Measurements from ENCODE around the gene SMIM44. TPM values are rescaled to one million over a fixed set of nuclear protein-coding genes. Genes with fewer than 3 reads are reported as not detected.

SMIM44 gene
- total RNA-seq, 4 donors from 2014 or later = not detected

- no peak for DNase-seq
- intact Hi-C loops (cut with DNase I) = no loop called here
- TF ChIP-seq CTCF (IDR thresholded peaks at IDR 0.05) = no peak
- no peak for TF ChIP-seq POLR2A (IDR thresholded peaks at IDR 0.05)
- WGBS, 2 donors = 95 to 96% methylated on average over 17 of the region's 18 CpGs
- Histone ChIP-seq H3K9me3 (no peaks in the 10 kb centered on the region), H3K27me3 (no peaks in the 10 kb centered on the region), H3K27ac (no peak overlapping the region), H3K4me3 (replicated peaks in 1 of 3) (no peak overlapping the region), H3K36me3 (peaks cover 25 to 35% of the 10 kb centered on the region in 2 donors), H3K4me1 (peaks cover 4 to 5% of the 10 kb centered on the region in 2 donors)
Measured at GRCh38 chr19:3494559-3494958, 11.3 kb upstream of the SMIM44 start.

- intact Hi-C loops (cut with DNase I) = no loop called here
- no peak for TF ChIP-seq CTCF (IDR thresholded peaks at IDR 0.05)
- no peak for TF ChIP-seq POLR2A (IDR thresholded peaks at IDR 0.05)
- no peak for DNase-seq
- no peaks in the 10 kb centered on the region for H3K9me3 ChIP-seq
- no peaks in the 10 kb centered on the region for H3K27me3 ChIP-seq
- H3K36me3 ChIP-seq = peaks cover 25 to 35% of the 10 kb centered on the region in 2 donors
- H3K4me3 ChIP-seq (replicated peaks in 1 of 3) = no peak overlapping the region
- no peak overlapping the region for H3K27ac ChIP-seq
- H3K4me1 ChIP-seq = no peaks in the 10 kb centered on the region
- 79 to 81% methylated on average over 7 to 9 of the region's 15 CpGs for WGBS, 2 donors
Measured at GRCh38 chr19:3494051-3494450, 10.8 kb upstream of the SMIM44 start.

GRCh38 chr19:3493651-3494050 lies 10.4 kb upstream of the SMIM44 start:
- TF ChIP-seq POLR2A (IDR thresholded peaks at IDR 0.05) (no peak), CTCF (IDR thresholded peaks at IDR 0.05) (no peak)
- Histone ChIP-seq H3K36me3 (peaks cover 25 to 35% of the 10 kb centered on the region in 2 donors), H3K27ac (no peak overlapping the region), H3K4me1 (no peaks in the 10 kb centered on the region), H3K27me3 (no peaks in the 10 kb centered on the region), H3K4me3 (replicated peaks in 1 of 3) (no peak overlapping the region), H3K9me3 (no peaks in the 10 kb centered on the region)
- no peak for DNase-seq
- 95% methylated on average over 14 of the region's 14 CpGs for WGBS, 2 donors
- intact Hi-C loops (cut with DNase I) = no loop called here

GRCh38 chr19:3492919-3493318 lies 9.7 kb upstream of the SMIM44 start:
- WGBS, 2 donors = 94 to 95% methylated on average over 16 of the region's 16 CpGs
- Histone ChIP-seq H3K36me3 (peaks cover 25 to 35% of the 10 kb centered on the region in 2 donors), H3K27ac (no peak overlapping the region), H3K4me1 (no peaks in the 10 kb centered on the region), H3K9me3 (no peaks in the 10 kb centered on the region), H3K27me3 (no peaks in the 10 kb centered on the region), H3K4me3 (replicated peaks in 1 of 3) (no peak overlapping the region)
- TF ChIP-seq POLR2A (IDR thresholded peaks at IDR 0.05) = no peak
- no peak for TF ChIP-seq CTCF (IDR thresholded peaks at IDR 0.05)
- intact Hi-C loops (cut with DNase I) = no loop called here
- DNase-seq = no peak

GRCh38 chr19:3492131-3492839 lies 9.0 kb upstream of the SMIM44 start:
- peaks cover 25 to 35% of the 10 kb centered on the region in 2 donors for H3K36me3 ChIP-seq
- H3K4me1 ChIP-seq = no peaks in the 10 kb centered on the region
- H3K27ac ChIP-seq = no peak overlapping the region
- no peak for DNase-seq
- intact Hi-C loops (cut with DNase I) = no loop called here
- H3K9me3 ChIP-seq = no peaks in the 10 kb centered on the region
- no peaks in the 10 kb centered on the region for H3K27me3 ChIP-seq
- TF ChIP-seq POLR2A (IDR thresholded peaks at IDR 0.05) = no peak
- H3K4me3 ChIP-seq (replicated peaks in 1 of 3) = no peak overlapping the region
- 94 to 95% methylated on average over 23 of the region's 45 CpGs for WGBS, 2 donors

Measured in thyroid gland (tissue), 4 donors.